H9 (cell line): ENCODE measurements around the gene ECHS1. TPM values are rescaled to one million over a fixed set of nuclear protein-coding genes. Genes with fewer than 3 reads are reported as not detected.

Experiments
- DNase-seq: peaks from one replicate; pipeline ENCODE4 v3.0.0-alpha.2; 2017
- H2AFZ ChIP-seq: one replicate; pipeline ENCODE4 v1.6.1; 2013; ENCODE audit warnings: mild to moderate bottlenecking, low read length, control low read depth, moderate library complexity
- H2AK5ac ChIP-seq: 2 replicates; pipeline ENCODE4 v1.6.1; 2013; ENCODE audit warnings: low read length, control low read depth, mixed read lengths; ENCODE audit not compliant: insufficient read length
- H2BK120ac ChIP-seq: one replicate; pipeline ENCODE4 v1.6.1; 2013; ENCODE audit warnings: low read depth, mild to moderate bottlenecking, low read length, control low read depth, inconsistent platforms; ENCODE audit not compliant: poor library complexity, severe bottlenecking
- H2BK12ac ChIP-seq: 2 replicates; pipeline ENCODE4 v1.6.1; 2013; ENCODE audit warnings: low read length, control low read depth, mixed read lengths, low read depth; ENCODE audit not compliant: insufficient read length
- H2BK15ac ChIP-seq: 2 replicates; pipeline ENCODE4 v1.6.1; 2013; ENCODE audit warnings: low read depth, low read length, control low read depth
- H2BK20ac ChIP-seq: one replicate; pipeline ENCODE4 v1.6.1; 2013; ENCODE audit warnings: low read depth, mild to moderate bottlenecking, low read length, control low read depth, inconsistent platforms; ENCODE audit not compliant: poor library complexity, severe bottlenecking
- H2BK5ac ChIP-seq: 2 replicates; pipeline ENCODE4 v1.6.1; 2013; ENCODE audit warnings: low read length, control low read depth, mixed read lengths; ENCODE audit not compliant: insufficient read length
- H3K14ac ChIP-seq: 2 replicates; pipeline ENCODE4 v1.6.1; 2013; ENCODE audit warnings: low read length, control low read depth; ENCODE audit not compliant: insufficient read depth
- H3K18ac ChIP-seq: 2 replicates; pipeline ENCODE4 v1.6.1; 2013; ENCODE audit warnings: low read depth, mild to moderate bottlenecking, mixed read lengths, low read length, control low read depth; ENCODE audit not compliant: insufficient read length
- H3K23ac ChIP-seq: 2 replicates; pipeline ENCODE4 v1.6.1; 2013; ENCODE audit warnings: low read length, control low read depth, mixed read lengths, low read depth; ENCODE audit not compliant: insufficient read length
- H3K23me2 ChIP-seq: 2 replicates; pipeline ENCODE4 v1.6.1; 2013; ENCODE audit warnings: low read depth, mild to moderate bottlenecking, mixed read lengths, low read length, control low read depth; ENCODE audit not compliant: insufficient read length, poor library complexity, severe bottlenecking
- H3K27ac ChIP-seq: 2 replicates; pipeline ENCODE4 v1.5.1; 2013; ENCODE audit warnings: low read length, control low read depth, mixed read lengths, low read depth; ENCODE audit not compliant: insufficient read length
- H3K27me3 ChIP-seq: 2 replicates; pipeline ENCODE4 v1.6.1; 2013; ENCODE audit warnings: low read length, control low read depth, inconsistent platforms; ENCODE audit not compliant: insufficient read depth
- H3K4ac ChIP-seq: 2 replicates; pipeline ENCODE4 v1.6.1; 2013; ENCODE audit warnings: low read depth, mild to moderate bottlenecking, control low read depth, inconsistent platforms, low read length, moderate library complexity
- H3K4me1 ChIP-seq: 2 replicates; pipeline ENCODE4 v1.6.1; 2013; ENCODE audit warnings: low read length, control low read depth, inconsistent platforms; ENCODE audit not compliant: insufficient read depth
- H3K4me2 ChIP-seq: 2 replicates; pipeline ENCODE4 v1.6.1; 2013; ENCODE audit warnings: low read length, control low read depth, mixed read lengths; ENCODE audit not compliant: insufficient read length, insufficient read depth
- H3K56ac ChIP-seq: 2 replicates; pipeline ENCODE4 v1.6.1; 2013; ENCODE audit warnings: low read depth, mild to moderate bottlenecking, mixed read lengths, low read length, control low read depth; ENCODE audit not compliant: insufficient read length
- H3K79me1 ChIP-seq: 2 replicates; pipeline ENCODE4 v1.6.1; 2013; ENCODE audit warnings: low read depth, mild to moderate bottlenecking, moderate library complexity, low read length, control low read depth, inconsistent platforms; ENCODE audit not compliant: insufficient read depth, poor library complexity, severe bottlenecking
- H3K79me2 ChIP-seq: 2 replicates; pipeline ENCODE4 v1.6.1; 2013; ENCODE audit warnings: low read length, control low read depth, inconsistent platforms; ENCODE audit not compliant: insufficient read depth
- H3K9ac ChIP-seq: 2 replicates; pipeline ENCODE4 v1.6.1; 2013; ENCODE audit warnings: low read length, control low read depth, mixed read lengths; ENCODE audit not compliant: insufficient read length; ENCODE audit errors: extremely low read depth
- H3K9me3 ChIP-seq: one replicate; pipeline ENCODE4 v1.6.1; 2013; ENCODE audit warnings: low read depth, low read length, inconsistent platforms; ENCODE audit not compliant: control insufficient read depth
- H3T11ph ChIP-seq: one replicate; pipeline ENCODE4 v1.6.1; 2013; ENCODE audit warnings: mild to moderate bottlenecking, low read length, control low read depth, inconsistent platforms
- H4K20me1 ChIP-seq: one replicate; pipeline ENCODE4 v1.6.1; 2013; ENCODE audit not compliant: control insufficient read depth, insufficient read length, insufficient read depth
- H4K5ac ChIP-seq: 2 replicates; pipeline ENCODE4 v1.6.1; 2013; ENCODE audit warnings: low read depth, mild to moderate bottlenecking, mixed read lengths, low read length, control low read depth; ENCODE audit not compliant: insufficient read length
- H4K8ac ChIP-seq: replicated peaks from 2 replicates; pipeline ENCODE4 v1.6.1; 2013; ENCODE audit warnings: low read length, control low read depth, mixed read lengths, low read depth; ENCODE audit not compliant: insufficient read length
- H4K91ac ChIP-seq: 2 replicates; pipeline ENCODE4 v1.6.1; 2013; ENCODE audit warnings: low read depth, mild to moderate bottlenecking, moderate library complexity, mixed read lengths, low read length, control low read depth; ENCODE audit not compliant: insufficient read length
- H3K27ac Mint-ChIP-seq, 3 experiments: 2 replicates in 2 of 3; 3 replicates in 1 of 3; pipeline ENCODE4 v1.8.0; 2020 to 2021; ENCODE audit warnings: mixed read lengths in 3 of 3, mild to moderate bottlenecking in 1 of 3, moderate library complexity in 1 of 3
- H3K27me3 Mint-ChIP-seq: 2 replicates; pipeline ENCODE4 v1.8.0; 2021; ENCODE audit warnings: low read depth, mild to moderate bottlenecking, moderate library complexity, mixed read lengths
- H3K36me3 Mint-ChIP-seq, 3 experiments: 2 replicates in 2 of 3; 3 replicates in 1 of 3; pipeline ENCODE4 v1.8.0; 2020 to 2021; ENCODE audit warnings: low read depth in 3 of 3, mixed read lengths in 3 of 3; ENCODE audit not compliant: insufficient read depth in 1 of 3
- H3K4me1 Mint-ChIP-seq, 2 experiments: 2 replicates each; pipeline ENCODE4 v1.8.0; 2020; ENCODE audit warnings: mixed read lengths in 2 of 2
- H3K4me3 Mint-ChIP-seq, 2 experiments: 2 replicates in 1 of 2; 3 replicates in 1 of 2; pipeline ENCODE4 v1.8.0; 2020 to 2021; ENCODE audit warnings: mild to moderate bottlenecking in 2 of 2, mixed read lengths in 2 of 2, moderate library complexity in 1 of 2
- H3K9me3 Mint-ChIP-seq, 2 experiments: 2 replicates in 1 of 2; 3 replicates in 1 of 2; pipeline ENCODE4 v1.8.0; 2020; ENCODE audit warnings: mild to moderate bottlenecking in 2 of 2, mixed read lengths in 2 of 2, moderate library complexity in 1 of 2
- WGBS: extraction: QIAGEN DNeasy Blood & Tissue Kit; methylation state at CpG from one replicate; pipeline ENCODE4 v1.1.7; 2013; ENCODE audit warnings: missing lambda C conversion rate, low lambda C conversion rate, mixed read lengths; ENCODE audit not compliant: insufficient read length; ENCODE audit errors: extremely low coverage; 5-methylcytosine and 5-hydroxymethylcytosine counted together
- total RNA-seq: library from RNA; stranded (reverse); gene quantifications from 2 replicates; pipeline ENCODE4 v1.2.1, GENCODE V29; 2021
- TF ChIP-seq, protein P1 (sequence below): fragments of 200-600 bp; sonication (generic); conservative IDR thresholded peaks from 3 replicates; pipeline ENCODE4 v1.8.0; 2021; ENCODE audit warnings: antibody characterized with exemption, mild to moderate bottlenecking

ECHS1 gene
- total RNA-seq, 1 experiment from 2014 or later, result 94.1 TPM

GRCh38 chr10:133390597-133391248, 17.6 kb upstream of the ECHS1 start:
- Histone ChIP-seq H3K23ac (no peak overlapping the region), H3K23me2 (peaks cover 5% of the 10 kb centered on the region), H2BK120ac (no peak overlapping the region), H2AK5ac (no peak overlapping the region), H4K91ac (no peak overlapping the region), H4K20me1 (no peaks in the 10 kb centered on the region), H3K18ac (no peak overlapping the region), H3K27me3 (no peaks in the 10 kb centered on the region), H3K27ac (no peak overlapping the region), H3K79me2 (peaks cover 3% of the 10 kb centered on the region; the same call in 1 of the 2 replicates), H3K4ac (no peak overlapping the region), H2BK20ac (no peak overlapping the region), H2AFZ (no peak overlapping the region), H4K8ac (no peak overlapping the region), H3K56ac (no peak overlapping the region), H2BK5ac (no peak overlapping the region), H2BK12ac (no peak overlapping the region), H3K4me2 (no peak overlapping the region), H3K9me3 (no peaks in the 10 kb centered on the region), H4K5ac (no peak overlapping the region), H3K14ac (no peak overlapping the region), H3K4me1 (no peaks in the 10 kb centered on the region), H3K79me1 (peaks cover 4% of the 10 kb centered on the region), H3T11ph (no peak overlapping the region), H3K9ac (no peak overlapping the region), H2BK15ac (no peak overlapping the region)
- Mint-ChIP-seq H3K4me1 (peaks cover 9 to 12% of the 10 kb centered on the region in 2 experiments), H3K36me3 (peaks cover 5 to 8% (median 7%) of the 10 kb centered on the region in 3 experiments; a peak in 6 of 7 replicates), H3K27ac (no peak overlapping the region), H3K27me3 (no peaks in the 10 kb centered on the region), H3K9me3 (no peaks in the 10 kb centered on the region; a peak in 1 of 5 replicates), H3K4me3 (no peak overlapping the region)
- no peak for DNase-seq
- WGBS, result no CpG with 5 or more reads among the region's 19 CpGs
- TF ChIP-seq, protein P1, sequence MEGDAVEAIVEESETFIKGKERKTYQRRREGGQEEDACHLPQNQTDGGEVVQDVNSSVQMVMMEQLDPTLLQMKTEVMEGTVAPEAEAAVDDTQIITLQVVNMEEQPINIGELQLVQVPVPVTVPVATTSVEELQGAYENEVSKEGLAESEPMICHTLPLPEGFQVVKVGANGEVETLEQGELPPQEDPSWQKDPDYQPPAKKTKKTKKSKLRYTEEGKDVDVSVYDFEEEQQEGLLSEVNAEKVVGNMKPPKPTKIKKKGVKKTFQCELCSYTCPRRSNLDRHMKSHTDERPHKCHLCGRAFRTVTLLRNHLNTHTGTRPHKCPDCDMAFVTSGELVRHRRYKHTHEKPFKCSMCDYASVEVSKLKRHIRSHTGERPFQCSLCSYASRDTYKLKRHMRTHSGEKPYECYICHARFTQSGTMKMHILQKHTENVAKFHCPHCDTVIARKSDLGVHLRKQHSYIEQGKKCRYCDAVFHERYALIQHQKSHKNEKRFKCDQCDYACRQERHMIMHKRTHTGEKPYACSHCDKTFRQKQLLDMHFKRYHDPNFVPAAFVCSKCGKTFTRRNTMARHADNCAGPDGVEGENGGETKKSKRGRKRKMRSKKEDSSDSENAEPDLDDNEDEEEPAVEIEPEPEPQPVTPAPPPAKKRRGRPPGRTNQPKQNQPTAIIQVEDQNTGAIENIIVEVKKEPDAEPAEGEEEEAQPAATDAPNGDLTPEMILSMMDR, result no peak
